GM12878 (cell line): Measurements from ENCODE around the gene HEG1.

Source experiments
- BMI1 ChIP-seq: fragments of 450-650 bp; IDR thresholded peaks from 2 replicates; pipeline ENCODE4 v1.6.1; 2016; ENCODE audit warnings: mild to moderate bottlenecking, moderate library complexity, borderline replicate concordance
- CEBPB ChIP-seq, 2 experiments: fragments of 150-350 bp in 1 of 2; IDR thresholded peaks; 2 replicates each; pipeline ENCODE4 v1.6.1; 2012 to 2014; ENCODE audit warnings: low read depth in 2 of 2, low read length in 2 of 2, borderline replicate concordance in 1 of 2, inconsistent platforms in 1 of 2
- EZH2 ChIP-seq: IDR thresholded peaks from 2 replicates; pipeline ENCODE4 v1.6.1; 2012; ENCODE audit warnings: low read depth, mild to moderate bottlenecking, control low read depth, inconsistent platforms, low read length, borderline replicate concordance; ENCODE audit not compliant: control insufficient read depth
- SMAD1 ChIP-seq: fragments of 450-650 bp; IDR thresholded peaks from 2 replicates; pipeline ENCODE4 v1.6.1; 2018; ENCODE audit warnings: mild to moderate bottlenecking, low read depth; ENCODE audit not compliant: partially characterized antibody
- ZNF274 ChIP-seq: IDR thresholded peaks from one replicate; pipeline ENCODE4 v1.8.0; 2011; ENCODE audit not compliant: insufficient read length, insufficient read depth

DNA sequence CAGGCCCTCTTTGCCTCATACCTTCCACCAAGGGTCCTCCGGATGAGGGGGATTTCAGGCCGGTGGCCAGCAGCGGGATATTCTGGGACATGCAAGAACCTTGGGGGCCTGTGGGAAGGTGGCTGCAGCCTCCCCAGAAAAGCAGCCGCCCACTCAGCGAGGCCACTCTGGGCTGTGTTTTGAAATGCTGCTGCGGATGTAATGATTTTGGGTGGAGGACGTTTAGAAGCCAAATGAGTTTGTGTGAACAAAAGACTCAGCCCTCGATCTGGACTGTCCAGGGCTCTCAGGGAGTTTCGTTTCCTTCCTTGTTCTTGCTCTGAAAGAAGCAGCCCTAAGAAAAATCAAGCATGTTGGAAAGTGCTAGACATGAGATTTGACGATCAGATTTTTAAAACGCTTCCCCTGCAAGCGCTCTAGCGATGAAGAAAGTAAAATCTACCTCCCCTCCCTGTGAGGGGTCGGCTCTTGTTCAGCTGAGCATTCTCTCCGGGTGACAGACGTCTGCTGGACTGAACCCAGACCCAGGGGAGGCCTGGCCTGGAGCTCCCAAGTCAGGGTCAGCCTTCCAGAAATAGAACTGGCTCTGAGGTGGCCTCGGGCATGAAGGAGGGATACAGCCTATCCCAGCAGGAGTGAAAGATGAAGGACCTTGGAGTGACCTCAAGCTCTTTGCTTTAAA lies 12.9 kb downstream of the HEG1 start:
- no peak for TF ChIP-seq EZH2
- TF ChIP-seq SMAD1: no peak
- no peak for TF ChIP-seq CEBPB (IDR thresholded peaks at IDR 0.05; ENCODE audit: borderline replicate concordance in 1 of 2, low read depth in 2 of 2, low read length in 2 of 2)
- TF ChIP-seq ZNF274: no peak
- TF ChIP-seq BMI1: no peak
